GM12878 (cell line): ENCODE data around the gene CSTA. TPM values are rescaled to one million over a fixed set of nuclear protein-coding genes. Genes with fewer than 3 reads are reported as not detected.

ENCODE experiments used
- ATAC-seq: fragments of 200-7000 bp; cut with Tn5 transposase; 3 replicates; pipeline ENCODE4 v1.9.1; 2020; ENCODE audit warnings: mild to moderate bottlenecking, moderate library complexity
- BruUV-seq: library from RNA; stranded (reverse); fragments of 400-500 nt; replicated peaks from 2 replicates; lab custom pipeline; 2021; lab: Mats Ljungman, UMichigan
- CTCF ChIA-PET: fragments of 300-600 bp; sonication (Branson Sonifier 250); formaldehyde crosslinking; extraction: SDS; loops from one replicate; lab custom pipeline; 2021; ENCODE audit warnings: inconsistent platforms; lab: Yijun Ruan, JAX
- POLR2A ChIA-PET: fragments of 350-600 bp; formaldehyde crosslinking; extraction: SDS; loops from one replicate; lab custom pipeline; 2021; ENCODE audit warnings: inconsistent platforms; lab: Charles Lee
- RAD21 ChIA-PET: fragments of 300-600 bp; sonication (Branson Sonifier 250); formaldehyde crosslinking; loops from one replicate; lab custom pipeline; 2023; ENCODE audit warnings: antibody characterized with exemption; ENCODE audit not compliant: unreplicated experiment; lab: Charles Lee
- SMC1A ChIA-PET: fragments of 300-600 bp; sonication (Branson Sonifier 250); formaldehyde crosslinking; loops from one replicate; lab custom pipeline; 2023; ENCODE audit not compliant: unreplicated experiment, uncharacterized antibody; lab: Charles Lee
- DNase-seq: peaks from one replicate; pipeline ENCODE4 v3.0.0-alpha.2; 2011; ENCODE audit warnings: low read depth, low spot score
- FAIRE-seq: peaks from 3 replicates; lab custom pipeline; 2011; peaks lifted over from hg19 to GRCh38; lab: Jason Lieb, UNC
- H2AFZ ChIP-seq: 2 replicates; pipeline ENCODE4 v1.6.0; 2011; ENCODE audit warnings: low read depth, low read length, control low read depth; ENCODE audit not compliant: control insufficient read depth
- H3K27ac ChIP-seq: 2 replicates; pipeline ENCODE4 v1.5.1; 2011; ENCODE audit warnings: control low read depth; ENCODE audit not compliant: control insufficient read depth, insufficient read depth
- H3K27me3 ChIP-seq, 2 experiments: replicated peaks in 1 of 2; 2 replicates each; pipeline versions ENCODE4 v1.6.0 to v1.6.1; 2011; ENCODE audit warnings: low read length in 1 of 2; ENCODE audit not compliant: control insufficient read depth in 2 of 2, insufficient read depth in 2 of 2
- H3K36me3 ChIP-seq, 2 experiments: 2 replicates each; pipeline ENCODE4 v1.5.1; 2011; ENCODE audit warnings: low read length in 1 of 2; ENCODE audit not compliant: control insufficient read depth in 2 of 2, insufficient read depth in 2 of 2
- H3K4me1 ChIP-seq: 2 replicates; pipeline ENCODE4 v1.6.1; 2011; ENCODE audit warnings: mild to moderate bottlenecking, low read length, moderate library complexity, mixed read lengths; ENCODE audit not compliant: control insufficient read depth, insufficient read depth
- H3K4me2 ChIP-seq: 2 replicates; pipeline ENCODE4 v1.6.0; 2011; ENCODE audit warnings: control low read depth; ENCODE audit not compliant: control insufficient read depth, insufficient read depth
- H3K4me3 ChIP-seq: fragments of 200-600 bp; sonication (generic); 2 replicates; pipeline ENCODE4 v1.5.1; 2016
- H3K79me2 ChIP-seq: 2 replicates; pipeline ENCODE4 v1.6.0; 2011; ENCODE audit warnings: low read length; ENCODE audit not compliant: control insufficient read depth, insufficient read depth
- H3K9ac ChIP-seq: 2 replicates; pipeline ENCODE4 v1.8.0; 2011; ENCODE audit warnings: low read length, control low read depth, mixed read lengths; ENCODE audit not compliant: control insufficient read depth, insufficient read depth
- H3K9me3 ChIP-seq: replicated peaks from 3 replicates; pipeline ENCODE4 v1.5.1; 2011; ENCODE audit warnings: mild to moderate bottlenecking, low read length; ENCODE audit not compliant: control insufficient read depth, insufficient read depth
- H4K20me1 ChIP-seq: 2 replicates; pipeline ENCODE4 v1.6.0; 2011; ENCODE audit not compliant: control insufficient read depth, insufficient read depth
- ELK1 ChIP-seq: IDR thresholded peaks from 2 replicates; pipeline ENCODE4 v1.6.1; 2012; ENCODE audit warnings: low read depth, low read length, improper control_type of control experiment
- NFIC ChIP-seq: IDR thresholded peaks from 2 replicates; pipeline ENCODE4 v1.6.1; 2012; ENCODE audit warnings: low read depth, mild to moderate bottlenecking, inconsistent platforms, low read length, moderate library complexity
- PBX3 ChIP-seq: IDR thresholded peaks from 2 replicates; pipeline ENCODE4 v1.6.1; 2011; ENCODE audit warnings: mild to moderate bottlenecking, low read depth, low read length, moderate library complexity; ENCODE audit not compliant: insufficient replicate concordance
- PML ChIP-seq: IDR thresholded peaks from 2 replicates; pipeline ENCODE4 v1.6.1; 2012; ENCODE audit warnings: low read length, inconsistent platforms
- POU2F2 ChIP-seq: IDR thresholded peaks from 3 replicates; pipeline ENCODE4 v1.6.1; 2011; ENCODE audit warnings: low read depth, mild to moderate bottlenecking, low read length, borderline replicate concordance
- RAD21 ChIP-seq: IDR thresholded peaks from 2 replicates; pipeline ENCODE4 v1.6.1; 2011; ENCODE audit warnings: mild to moderate bottlenecking, low read depth, low read length, moderate library complexity; ENCODE audit not compliant: insufficient read depth
- SP1 ChIP-seq: IDR thresholded peaks from one replicate; pipeline ENCODE4 v1.6.1; 2011; ENCODE audit warnings: low read depth, low read length
- SREBF1 ChIP-seq: IDR thresholded peaks from 2 replicates; pipeline ENCODE4 v1.6.1; 2012; ENCODE audit warnings: mild to moderate bottlenecking, low read length
- USF1 ChIP-seq: IDR thresholded peaks from 2 replicates; pipeline ENCODE4 v1.6.1; 2011; ENCODE audit warnings: borderline replicate concordance, low read depth, mild to moderate bottlenecking, moderate library complexity, mixed read lengths, low read length; ENCODE audit not compliant: insufficient read depth; ENCODE audit errors: extremely low read length
- ZBED1 ChIP-seq: IDR thresholded peaks from 2 replicates; pipeline ENCODE4 v1.6.1; 2016; ENCODE audit warnings: borderline replicate concordance
- ZNF622 ChIP-seq: fragments of 450-650 bp; IDR thresholded peaks from 2 replicates; pipeline ENCODE4 v1.6.1; 2017; ENCODE audit warnings: mild to moderate bottlenecking, inconsistent platforms
- WGBS: methylation state at CpG from one replicate; pipeline ENCODE4 v1.1.6; 2016; ENCODE audit warnings: low lambda C conversion rate; ENCODE audit not compliant: insufficient replicate concordance, insufficient coverage; ENCODE audit errors: missing lambda C conversion rate; 5-methylcytosine and 5-hydroxymethylcytosine counted together
- in situ Hi-C: fragments of 300-500 bp; cut with MboI; formaldehyde crosslinking; loops from 9 replicates; pipeline ENCODE4 v1.14.3; 2018; ENCODE audit warnings: mixed read lengths
- intact Hi-C: fragments of 100-400 bp; cut with micrococcal nuclease; formaldehyde crosslinking; loops from one replicate; pipeline ENCODE4 v1.14.2; 2022; ENCODE audit not compliant: unreplicated experiment
- polyA plus RNA-seq, 11 experiments: library from polyadenylated mRNA; depleted of rRNA in 4 of 11; unstranded in 6 of 11; stranded (reverse) in 5 of 11; fragments of >200 nt; fragmentation: Nextera tagmentation in 4 of 11; fragmentation: Illumina TruSeq in 1 of 11; extraction: Ambion mirVana in 4 of 11; extraction: Trizol in 1 of 11; gene quantifications; 1 replicate in 1 of 11; 2 replicates in 10 of 11; pipeline versions ENCODE4 v1.2.1 to v1.2.3, GENCODE V29; 2011 to 2016; ENCODE audit warnings: inconsistent platforms in 2 of 11, missing spikeins in 2 of 11, low read depth in 1 of 11
- total RNA-seq, 4 experiments: library from RNA; depleted of rRNA in 3 of 4; stranded (reverse); fragments of >200 nt in 3 of 4; fragmentation: Illumina TruSeq in 1 of 4; extraction: Trizol in 1 of 4; gene quantifications; 2 replicates each; pipeline versions ENCODE4 v1.2.1 to v1.2.3, GENCODE V29; 2013 to 2021

CSTA gene
- total and polyA plus RNA-seq, 10 of the 15 experiments (the other 5 are each of a cell fraction or from before 2014, with no cell fraction given), result 1.8 to 6.7 (median 3.4) TPM

GRCh38 chr3:122389892-122390291, 64.8 kb downstream of the CSTA start (continued):
- TF ChIP-seq RAD21 (no peak), SREBF1 (no peak), PBX3 (no peak)
- TF ChIP-seq, all 136 proteins: peak for 0

- H3K9me3 ChIP-seq, result no peaks in the 10 kb centered on the region
- no peak overlapping the region for H3K4me2 ChIP-seq
- CTCF ChIA-PET, result interaction anchor here (0.7 to 6.3 kb wide), 12 partner anchors 9 to 297 kb away, joined by 3 to 72 read pairs (median 6); partner anchors contain the start of genes PARP14 and WDR5B
- no peak for DNase-seq
- H4K20me1 ChIP-seq, result no peaks in the 10 kb centered on the region
- H2AFZ ChIP-seq, result no peak overlapping the region
- ATAC-seq, result 0 out of 3 replicates have a peak, but pooled peaks have one; percentile 16
- H3K4me1 ChIP-seq, result peaks cover 5% of the 10 kb centered on the region
- 73% methylated on average over 4 of the region's 4 CpGs for WGBS
- in situ Hi-C loops, result no loop called here
- intact Hi-C loops, result loop anchor here (10.0 kb wide), 2 partner anchors 144 to 634 kb away; partner anchors contain the start of gene SEMA5B
- no peak overlapping the region for H3K27ac ChIP-seq
- no peak for FAIRE-seq
- peaks cover 2 to 11% of the 10 kb centered on the region in 2 experiments; a peak in 2 of 4 replicates for H3K36me3 ChIP-seq
- peaks cover 51% of the 10 kb centered on the region for H3K79me2 ChIP-seq
- H3K9ac ChIP-seq, result no peak overlapping the region
- TF ChIP-seq POU2F2 (no peak), ZBED1 (no peak), NFIC (no peak), USF1 (no peak), ELK1 (no peak), SP1 (no peak), PML (no peak), ZNF622 (no peak)
- no TSS peak for BruUV-seq
- RAD21 ChIA-PET, result interaction anchor here (0.8 to 3.9 kb wide), 5 partner anchors 26 to 288 kb away, joined by 3 to 32 read pairs (median 8); partner anchors contain the start of gene KPNA1
- POLR2A ChIA-PET, result interaction anchor here (0.6 to 3.5 kb wide), 3 partner anchors 26 to 133 kb away, joined by 3 to 13 read pairs (median 8); no protein-coding TSS in a partner anchor
- no peaks in the 10 kb centered on the region for H3K27me3 ChIP-seq
- SMC1A ChIA-PET, result interaction anchor here (0.9 to 6.7 kb wide), 11 partner anchors 12 to 844 kb away, joined by 3 to 70 read pairs (median 7); partner anchors contain the start of genes POLQ and WDR5B
- no peak overlapping the region for H3K4me3 ChIP-seq
Observed at GRCh38 chr3:122390665-122391064, 65.6 kb downstream of the CSTA start.
